ENCODE data around the gene ZNF184.

DNA sequence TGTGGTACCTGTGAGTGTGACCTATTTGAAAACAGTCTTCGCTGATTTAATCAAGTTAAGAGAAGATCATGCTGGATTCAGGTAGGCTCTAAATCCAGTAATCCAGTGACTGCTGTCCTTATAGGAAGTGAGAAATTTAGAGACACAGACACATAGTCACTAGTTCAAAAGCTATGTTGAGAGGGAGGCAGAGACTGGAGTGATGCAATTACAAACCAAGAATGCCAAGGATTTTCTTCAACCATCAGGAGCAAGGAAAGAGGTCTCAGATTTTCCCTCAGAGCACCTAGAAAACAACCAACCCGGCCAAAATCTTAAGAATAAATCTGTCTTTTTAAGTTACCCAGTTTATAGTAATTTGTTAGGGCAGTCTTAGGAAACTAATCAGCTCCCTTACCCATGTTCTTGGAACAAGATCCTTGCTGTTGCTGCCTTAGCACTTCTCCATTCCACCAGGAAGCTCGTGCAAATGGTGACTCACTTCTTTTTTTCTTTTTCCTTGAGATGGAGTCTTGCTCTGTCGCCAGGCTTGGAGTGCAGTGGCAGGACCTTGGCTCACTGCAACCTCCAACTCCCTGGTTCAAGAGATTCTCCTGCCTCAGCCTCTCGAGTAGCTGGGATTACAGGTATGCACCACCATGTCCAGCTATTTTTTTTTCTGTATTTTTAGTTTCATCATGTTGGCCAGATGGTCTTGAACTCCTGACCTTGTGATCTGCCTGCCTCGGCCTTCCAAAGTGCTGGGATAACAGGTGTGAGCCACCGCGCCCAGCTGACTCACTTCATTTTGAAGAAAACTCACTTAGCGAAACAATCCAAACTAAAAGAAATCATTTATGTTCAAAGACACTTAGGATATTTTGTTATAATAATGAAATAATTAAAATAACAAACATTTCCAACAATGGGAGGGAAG, 34.4 kb upstream of the ZNF184 start:
- TF ChIP-seq POLR2A (IDR thresholded peaks at IDR 0.05; ENCODE audit: low read depth, low read length) (no peak), FOS (IDR thresholded peaks at IDR 0.05; ENCODE audit: low read depth, low read length) (no peak), RFX5 (IDR thresholded peaks at IDR 0.05; ENCODE audit: low read depth, low read length) (no peak), RAD21 (IDR thresholded peaks at IDR 0.05; ENCODE audit: low read length) (no peak), SMC3 (IDR thresholded peaks at IDR 0.05; ENCODE audit: low read depth, low read length) (no peak)
- TF ChIP-seq, protein P1, sequence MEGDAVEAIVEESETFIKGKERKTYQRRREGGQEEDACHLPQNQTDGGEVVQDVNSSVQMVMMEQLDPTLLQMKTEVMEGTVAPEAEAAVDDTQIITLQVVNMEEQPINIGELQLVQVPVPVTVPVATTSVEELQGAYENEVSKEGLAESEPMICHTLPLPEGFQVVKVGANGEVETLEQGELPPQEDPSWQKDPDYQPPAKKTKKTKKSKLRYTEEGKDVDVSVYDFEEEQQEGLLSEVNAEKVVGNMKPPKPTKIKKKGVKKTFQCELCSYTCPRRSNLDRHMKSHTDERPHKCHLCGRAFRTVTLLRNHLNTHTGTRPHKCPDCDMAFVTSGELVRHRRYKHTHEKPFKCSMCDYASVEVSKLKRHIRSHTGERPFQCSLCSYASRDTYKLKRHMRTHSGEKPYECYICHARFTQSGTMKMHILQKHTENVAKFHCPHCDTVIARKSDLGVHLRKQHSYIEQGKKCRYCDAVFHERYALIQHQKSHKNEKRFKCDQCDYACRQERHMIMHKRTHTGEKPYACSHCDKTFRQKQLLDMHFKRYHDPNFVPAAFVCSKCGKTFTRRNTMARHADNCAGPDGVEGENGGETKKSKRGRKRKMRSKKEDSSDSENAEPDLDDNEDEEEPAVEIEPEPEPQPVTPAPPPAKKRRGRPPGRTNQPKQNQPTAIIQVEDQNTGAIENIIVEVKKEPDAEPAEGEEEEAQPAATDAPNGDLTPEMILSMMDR (conservative IDR thresholded peaks at IDR 0.05; ENCODE audit: low read depth, low read length) = no peak
- TF ChIP-seq, protein P2, sequence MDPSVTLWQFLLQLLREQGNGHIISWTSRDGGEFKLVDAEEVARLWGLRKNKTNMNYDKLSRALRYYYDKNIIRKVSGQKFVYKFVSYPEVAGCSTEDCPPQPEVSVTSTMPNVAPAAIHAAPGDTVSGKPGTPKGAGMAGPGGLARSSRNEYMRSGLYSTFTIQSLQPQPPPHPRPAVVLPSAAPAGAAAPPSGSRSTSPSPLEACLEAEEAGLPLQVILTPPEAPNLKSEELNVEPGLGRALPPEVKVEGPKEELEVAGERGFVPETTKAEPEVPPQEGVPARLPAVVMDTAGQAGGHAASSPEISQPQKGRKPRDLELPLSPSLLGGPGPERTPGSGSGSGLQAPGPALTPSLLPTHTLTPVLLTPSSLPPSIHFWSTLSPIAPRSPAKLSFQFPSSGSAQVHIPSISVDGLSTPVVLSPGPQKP (IDR thresholded peaks at IDR 0.05; ENCODE audit: borderline replicate concordance, low read depth, low read length) = no peak

Measured in IMR-90 (cell line).